Stimulated activated CD8-positive, alpha-beta memory T cell treated with anti-CD3 and anti-CD28 coated beads, Interleukin-12 subunit alpha, Interleukin-12 subunit beta, amount 100 ng/mL, for 4 hours (primary cell): Measurements from ENCODE around the gene FAM25G.
"Not testable (repeated sequence)": the region's sequence is repeated elsewhere in the genome, so short reads cannot be mapped to it uniquely, and the experiment has no call there.

Experiments used
- DNase-seq: peaks from one replicate; pipeline ENCODE4 v3.0.0-alpha.2; 2020; ENCODE audit warnings: low read depth

Gene FAM25G

DNA sequence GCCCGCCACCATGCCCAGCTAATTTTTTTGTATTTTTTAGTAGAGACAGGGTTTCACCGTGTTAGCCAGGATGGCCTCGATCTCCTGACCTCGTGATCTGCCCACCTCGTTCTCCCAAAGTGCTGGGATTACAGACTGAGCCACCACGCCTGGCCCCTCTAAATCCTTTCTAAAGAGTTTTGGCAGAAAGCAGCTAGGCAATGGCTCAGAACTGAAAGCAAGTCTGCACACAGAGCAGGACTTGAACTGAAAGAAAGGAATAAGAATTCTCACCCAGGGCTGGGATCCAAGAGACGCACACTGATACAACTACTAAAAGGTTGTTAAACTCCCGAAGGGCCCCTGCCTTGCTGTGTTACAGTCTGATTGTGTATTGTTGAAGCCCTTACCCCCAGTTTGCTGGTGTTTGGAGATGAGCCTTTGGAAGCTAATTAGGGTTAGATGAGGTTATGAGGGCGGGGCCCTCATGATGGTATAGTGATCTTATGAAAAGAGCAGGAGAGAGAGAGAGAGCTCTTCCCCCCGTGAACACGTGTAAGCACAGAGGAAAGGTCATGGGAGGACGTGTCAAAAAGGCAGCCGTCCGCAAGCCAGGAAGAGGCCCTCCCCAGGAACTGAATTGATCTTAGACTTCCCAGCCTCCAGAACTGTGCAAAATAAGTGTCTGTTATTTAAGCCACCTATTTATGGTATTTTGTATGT lies 26.1 kb downstream of the FAM25G start:
- not testable (repeated sequence) for DNase-seq

DNA sequence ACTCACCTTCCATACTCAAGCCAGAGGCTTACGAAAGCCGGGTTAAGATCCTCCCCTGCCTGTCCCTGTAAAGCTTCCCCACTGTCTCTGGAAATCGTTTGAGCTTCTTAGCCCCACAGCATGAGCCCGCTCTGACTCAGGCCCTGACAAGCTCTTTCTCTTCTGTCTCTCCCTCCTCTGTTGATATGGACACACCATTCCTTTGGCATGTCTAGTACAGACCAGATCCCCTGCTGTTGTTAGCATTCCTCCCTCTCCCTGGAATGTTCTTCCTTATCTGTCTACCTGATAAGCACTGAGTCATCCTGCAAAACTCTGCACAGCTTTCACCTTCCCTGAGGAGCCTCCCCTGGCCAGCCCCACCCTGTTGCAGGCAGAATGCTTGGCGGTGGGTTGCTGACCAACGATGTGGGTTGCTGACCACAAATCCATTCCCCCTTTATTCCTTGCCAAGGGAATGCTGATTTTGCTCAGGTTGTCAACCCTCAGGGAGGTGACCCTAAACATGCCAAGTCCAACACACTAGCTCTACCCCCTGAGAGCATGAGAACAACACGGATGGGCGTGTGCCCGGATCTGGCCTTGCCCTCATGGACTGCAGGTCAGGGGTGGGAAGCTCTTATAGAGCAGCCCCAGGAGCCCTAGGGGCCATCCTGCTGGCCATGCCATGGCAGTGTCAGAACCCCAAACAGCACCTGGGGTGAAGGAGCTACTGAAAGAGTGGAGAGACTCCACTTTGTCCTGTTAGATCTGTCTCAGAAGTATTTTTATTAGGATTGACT lies 28.7 kb downstream of the FAM25G start:
- DNase-seq = not testable (repeated sequence)

DNA sequence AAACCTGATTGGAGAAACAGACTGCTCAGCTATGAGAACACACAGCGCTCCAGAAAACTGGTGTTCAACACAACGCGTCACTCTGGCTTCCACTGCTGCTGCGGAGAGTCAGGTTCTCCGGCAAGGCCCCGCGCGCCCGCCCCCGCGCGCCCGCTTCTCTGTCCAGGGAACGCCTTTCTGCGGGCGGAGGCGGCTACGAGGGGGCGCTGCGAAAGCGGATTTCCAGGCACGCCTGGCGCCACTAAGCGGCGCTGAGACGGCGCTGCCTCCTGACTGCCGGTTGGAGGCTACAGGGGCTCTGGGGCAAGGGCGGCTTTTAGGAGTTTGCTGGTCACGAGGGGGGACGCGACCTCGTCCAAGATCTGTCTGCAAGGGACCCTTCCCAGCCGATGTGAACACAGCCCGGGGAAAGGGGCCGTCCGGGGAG lies 30.2 kb downstream of the FAM25G start:
- DNase-seq = peak; percentile 6

DNA sequence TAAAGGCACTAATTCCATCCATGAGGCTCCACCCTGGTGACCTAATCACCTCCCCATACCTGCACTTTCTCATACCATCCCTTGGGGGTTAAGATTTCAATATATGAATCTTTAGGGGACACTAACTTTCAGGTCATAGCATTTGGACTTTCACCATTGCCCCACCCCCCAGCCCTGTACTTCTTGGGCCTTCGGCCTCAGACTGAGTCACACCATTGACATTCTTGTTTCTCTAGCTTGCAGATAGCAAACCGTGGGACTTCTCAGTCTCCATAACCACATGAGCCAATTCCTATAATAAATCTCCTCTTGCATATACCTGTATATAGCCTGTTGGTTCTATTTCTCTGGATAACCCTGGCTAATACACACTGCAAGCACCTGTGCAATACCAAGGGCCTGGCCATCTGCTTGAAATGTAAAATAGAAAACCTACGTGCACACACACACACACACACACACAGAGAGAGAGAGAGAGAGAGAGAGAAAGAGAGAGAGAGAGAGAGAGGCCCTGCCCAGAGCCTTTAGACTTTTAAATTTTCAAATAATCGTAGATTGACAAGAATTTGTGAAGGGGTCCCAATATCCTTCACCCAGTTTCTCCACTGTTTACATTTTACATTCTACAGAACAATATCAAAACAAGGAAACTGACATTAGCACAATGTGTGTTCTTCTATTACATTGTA lies 32.9 kb downstream of the FAM25G start:
- no peak for DNase-seq

DNA sequence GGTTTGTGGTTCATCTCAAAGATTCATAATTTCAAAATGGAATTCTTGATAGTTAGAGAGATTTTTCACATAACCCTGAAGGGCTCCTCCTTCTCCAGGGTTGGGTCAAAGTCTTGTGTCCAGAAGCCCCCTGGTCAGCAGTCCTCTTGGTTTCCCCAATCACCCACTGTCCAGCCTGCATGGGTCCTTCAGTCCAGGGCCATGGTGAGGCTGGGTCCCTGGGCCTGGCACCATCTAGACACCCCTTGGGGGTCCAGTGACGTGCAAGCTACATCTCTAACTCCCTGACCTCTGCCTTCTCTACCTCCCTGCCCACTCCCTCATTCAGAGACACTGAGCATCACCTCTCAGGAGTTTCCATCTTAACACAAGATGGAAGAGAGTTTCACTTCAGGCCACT lies 33.7 kb downstream of the FAM25G start:
- no peak for DNase-seq

DNA sequence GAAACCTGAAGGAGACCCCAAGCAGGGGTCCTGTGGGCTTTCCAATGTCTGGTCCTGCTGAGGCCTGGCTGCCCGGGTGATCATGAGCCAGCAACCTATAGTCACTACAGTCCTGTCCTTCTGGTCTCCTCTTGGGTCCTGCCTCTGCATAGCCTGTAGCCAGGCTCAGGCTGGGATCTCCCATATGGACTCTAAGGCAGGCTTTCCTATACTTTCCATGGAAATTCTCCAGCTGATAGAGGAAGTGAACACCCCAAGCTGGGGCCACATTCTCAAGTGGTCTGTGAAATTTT lies 34.0 kb downstream of the FAM25G start:
- no peak for DNase-seq

DNA sequence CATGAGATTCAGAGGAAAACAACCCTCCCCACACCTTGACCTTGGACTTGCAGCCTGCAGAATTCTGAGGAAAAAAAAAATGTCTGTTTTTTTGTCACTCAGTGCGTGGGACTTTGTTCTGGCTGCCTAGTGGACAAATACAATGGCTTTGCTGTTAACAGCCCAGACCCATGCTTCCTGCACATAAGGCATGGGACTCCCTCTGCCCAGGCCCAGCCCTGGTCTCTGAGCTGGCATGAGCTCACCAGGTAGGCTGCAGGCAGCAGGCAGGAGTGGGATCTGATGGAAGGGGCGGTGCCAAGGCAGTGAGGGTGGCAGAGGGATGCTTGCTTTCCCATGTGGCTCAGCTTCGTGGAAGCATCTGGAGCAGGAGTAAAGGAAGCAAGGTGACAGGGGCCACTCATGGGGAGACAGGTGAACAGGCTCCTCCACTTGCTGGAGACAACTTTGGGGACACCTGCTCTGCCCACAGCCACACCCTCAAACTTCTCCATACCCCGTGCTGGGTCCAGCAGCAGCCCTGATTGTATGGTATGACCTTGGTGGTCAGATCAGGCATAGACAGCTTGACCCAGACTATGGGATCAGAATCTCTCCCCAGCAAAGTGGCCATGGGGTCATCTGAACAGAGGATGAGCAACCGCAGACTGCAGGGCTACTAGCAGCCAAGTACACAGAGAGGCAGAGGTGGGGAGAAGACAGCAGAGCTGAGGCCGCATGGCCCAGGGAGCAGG lies 34.5 kb downstream of the FAM25G start:
- DNase-seq = no peak

DNA sequence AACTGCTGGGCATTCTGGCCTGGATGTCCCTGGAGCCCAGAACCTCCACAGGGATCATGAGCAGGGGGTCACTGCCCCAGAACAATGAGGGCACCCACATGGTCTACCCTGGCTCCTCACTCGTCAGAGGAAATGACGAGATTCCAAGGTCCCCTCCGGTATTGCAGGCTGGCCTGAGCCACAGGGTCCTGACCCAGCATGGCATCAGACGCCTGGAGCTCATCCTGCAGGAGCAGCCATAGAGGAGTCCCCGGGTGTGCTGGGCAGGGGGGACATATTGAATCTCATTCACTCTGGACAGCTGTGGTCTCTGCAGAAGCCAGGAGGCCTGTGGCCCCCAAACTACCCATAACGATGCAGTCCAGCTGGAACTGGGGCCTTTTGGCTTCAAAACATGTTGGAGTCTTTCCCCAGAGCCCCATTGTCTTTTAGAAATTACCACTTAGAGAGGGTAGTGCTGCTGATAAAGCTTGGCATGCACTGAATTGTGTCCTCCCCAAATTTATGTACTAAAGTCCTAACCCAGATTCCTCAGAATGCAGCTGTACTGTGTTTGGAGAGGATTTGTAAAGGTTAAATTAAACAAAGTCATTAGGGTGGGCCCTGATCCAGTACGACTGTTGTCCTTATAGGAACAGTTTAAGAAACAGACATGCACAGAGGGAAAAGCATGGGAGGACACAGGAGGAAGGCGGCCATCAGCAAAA lies 35.3 kb downstream of the FAM25G start:
- no peak for DNase-seq

DNA sequence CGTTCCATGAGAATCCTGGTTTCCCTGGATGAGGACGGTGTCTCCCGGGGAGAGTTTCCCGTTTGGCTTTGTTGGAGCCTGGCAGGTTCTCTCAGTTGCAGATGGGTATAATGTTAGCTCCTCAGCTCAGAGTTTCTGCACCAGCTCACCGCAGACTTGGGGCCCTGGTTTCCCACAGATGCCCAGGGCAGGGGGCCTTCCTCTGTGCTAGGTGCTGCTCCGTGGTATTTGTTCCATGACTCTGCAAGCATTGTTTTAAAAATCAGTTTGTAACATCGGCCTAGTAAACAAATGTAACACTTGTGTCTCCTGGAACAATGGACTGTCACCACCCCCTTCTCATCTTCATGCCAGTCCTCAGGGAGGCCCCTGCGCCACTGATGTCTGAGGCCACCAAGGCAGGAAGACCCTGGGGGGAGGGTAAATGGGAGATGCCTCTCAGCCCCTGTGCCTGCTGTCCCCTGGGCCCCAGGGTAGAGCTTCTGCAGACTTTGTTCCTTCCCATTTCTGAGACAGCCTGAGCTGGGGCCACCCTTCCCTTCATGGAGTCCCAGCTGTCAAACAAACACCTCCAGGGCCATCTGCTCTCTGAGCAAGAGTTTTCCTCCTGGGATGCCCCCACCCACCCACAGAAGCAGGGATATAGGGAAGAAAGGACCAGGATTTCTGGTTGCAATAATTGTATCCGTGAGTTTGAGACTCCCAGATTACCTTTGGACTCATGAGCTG lies 36.0 kb downstream of the FAM25G start:
- DNase-seq = not testable (repeated sequence)

DNA sequence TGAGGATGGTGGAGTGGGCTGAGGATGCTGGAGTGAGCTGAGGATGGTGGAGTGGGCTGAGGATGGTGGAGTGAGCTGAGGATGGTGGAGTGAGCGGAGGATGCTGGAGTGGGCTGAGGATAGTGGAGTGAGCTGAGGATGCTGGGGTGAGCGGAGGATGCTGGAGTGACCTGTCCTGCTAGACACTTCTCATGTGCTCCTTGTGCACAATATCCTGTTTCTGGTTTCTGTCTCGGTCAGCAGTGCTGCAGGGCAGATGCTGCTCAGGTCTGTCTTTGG lies 36.8 kb downstream of the FAM25G start:
- DNase-seq = no peak

DNA sequence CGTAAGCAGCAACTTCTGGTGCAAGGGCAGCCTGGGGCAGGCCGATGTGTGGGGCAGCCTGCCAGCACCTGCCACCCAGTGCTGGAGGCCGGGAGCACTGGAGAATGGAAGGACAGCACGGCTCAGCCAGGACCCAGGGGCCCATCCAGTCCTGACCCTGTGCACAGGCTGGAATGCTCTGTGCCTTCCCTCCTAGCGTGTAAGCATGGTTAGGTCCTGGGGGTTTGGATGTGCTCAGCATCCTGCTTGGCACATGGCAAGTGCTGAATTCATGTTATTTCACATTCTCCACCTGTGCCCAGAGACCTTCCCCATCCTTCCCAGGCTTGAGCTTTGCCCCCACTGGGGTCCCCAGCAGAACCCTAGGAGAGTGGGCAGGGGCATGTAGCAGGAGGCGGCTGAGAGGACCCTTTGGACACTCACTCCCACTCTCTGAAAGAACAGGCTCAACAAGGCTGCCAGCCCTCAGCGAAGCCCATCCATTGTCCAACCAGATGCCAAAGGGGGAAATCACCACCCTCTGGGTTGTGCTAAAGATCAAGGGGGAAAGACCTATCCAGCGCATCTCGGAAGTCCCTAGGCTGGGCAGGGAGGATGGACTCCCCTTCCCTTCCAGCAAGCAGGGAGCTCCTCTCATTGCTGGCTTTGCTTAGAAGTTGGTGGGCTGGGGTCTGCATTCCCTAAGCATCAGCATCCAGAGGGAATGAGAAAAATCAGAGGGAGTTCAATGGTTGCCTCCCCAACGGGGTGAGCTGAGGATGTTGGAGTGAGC lies 37.3 kb downstream of the FAM25G start:
- DNase-seq = no peak

DNA sequence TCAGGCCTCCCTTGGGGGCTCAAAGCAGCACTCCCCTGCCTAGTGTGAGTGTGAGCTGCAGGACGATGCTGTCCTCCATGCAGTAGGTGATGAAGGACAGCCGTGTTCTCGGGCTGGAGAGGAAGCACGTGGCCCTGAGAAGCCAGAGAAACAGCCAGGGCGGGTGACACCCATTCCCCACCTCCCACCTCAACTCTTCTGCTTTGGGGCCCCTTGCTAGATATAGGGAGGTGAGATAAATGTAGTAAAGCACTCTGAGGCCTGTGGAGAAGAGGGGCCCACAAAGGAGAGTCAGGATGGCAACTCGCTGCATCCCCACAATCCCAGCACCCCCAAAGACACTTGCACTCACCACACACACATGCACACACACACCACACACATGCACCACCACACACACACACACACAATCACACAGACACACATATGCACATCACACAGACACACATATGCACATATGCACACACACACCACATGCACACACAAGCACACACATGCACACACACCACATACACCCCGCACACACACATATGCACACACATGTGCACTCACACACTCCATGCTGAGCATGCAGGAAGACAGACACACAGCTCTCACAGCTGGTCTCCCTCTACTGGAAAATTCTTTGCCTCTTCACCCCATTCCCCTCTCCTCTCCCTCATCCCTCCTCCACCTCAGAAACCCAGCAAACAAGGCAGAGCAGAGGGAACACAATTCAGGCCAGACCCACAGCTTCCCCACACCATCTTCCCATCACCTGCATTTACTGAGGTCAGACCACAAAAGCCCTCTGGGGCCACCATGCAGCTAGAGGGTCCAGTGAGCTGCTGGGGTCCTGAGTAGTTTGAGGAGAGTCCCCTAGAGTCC lies 38.1 kb downstream of the FAM25G start:
- DNase-seq = no peak

DNA sequence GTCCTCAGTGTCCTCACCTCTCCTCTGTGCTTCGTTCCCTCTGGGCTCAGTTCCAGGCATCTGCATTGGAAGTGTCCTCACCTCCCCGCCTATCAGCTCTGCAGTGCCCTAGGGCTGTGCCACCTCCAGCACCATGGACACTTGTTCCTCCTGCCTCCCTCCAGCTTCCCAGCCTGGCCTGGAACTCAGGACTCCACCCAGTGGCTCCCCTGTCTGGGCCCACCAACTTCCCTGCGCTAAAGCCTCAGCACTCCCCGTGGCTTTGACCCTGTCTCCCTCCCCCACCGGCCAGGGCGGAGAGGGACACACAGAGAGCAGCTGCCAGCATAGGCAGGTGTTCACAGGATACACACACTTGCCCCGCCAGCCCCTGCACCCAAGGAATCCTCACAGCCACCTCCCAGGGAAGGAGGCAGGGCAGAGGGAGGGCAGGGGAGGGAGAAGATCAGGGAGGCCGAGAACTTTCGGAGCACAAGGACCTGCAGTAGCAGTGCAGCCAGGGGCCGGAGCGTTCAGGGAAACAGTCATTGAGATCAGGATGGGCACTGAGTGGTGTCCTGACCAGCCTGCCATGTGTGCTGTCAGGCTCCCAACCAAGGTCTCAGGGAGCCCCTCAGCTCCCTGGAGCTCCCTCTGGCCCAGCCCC lies 38.9 kb downstream of the FAM25G start:
- DNase-seq = no peak

DNA sequence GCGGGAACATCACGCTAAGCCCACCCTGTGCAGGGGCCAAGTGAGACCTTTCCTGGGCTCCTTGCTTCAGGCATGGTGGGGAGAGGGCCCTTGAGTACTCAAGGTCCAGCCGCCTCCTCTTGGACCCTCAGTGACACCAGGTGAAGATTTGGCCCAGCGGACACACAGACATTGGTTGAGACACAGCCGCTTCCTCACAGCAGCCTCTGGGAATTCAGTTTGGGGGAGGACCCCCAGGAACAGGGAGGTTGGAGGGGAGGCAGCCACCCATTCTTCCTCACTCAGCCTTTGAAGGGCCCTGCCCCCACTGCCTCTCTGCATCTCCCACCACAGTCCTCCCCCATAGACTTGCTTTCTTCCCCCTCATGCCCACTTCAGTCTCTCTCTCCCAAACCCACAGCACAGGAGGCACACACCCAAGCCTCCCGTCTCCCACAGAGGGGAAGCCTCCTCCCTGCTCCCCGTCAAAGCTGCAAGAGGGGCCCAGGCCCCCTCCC lies 39.5 kb downstream of the FAM25G start:
- DNase-seq = no peak

DNA sequence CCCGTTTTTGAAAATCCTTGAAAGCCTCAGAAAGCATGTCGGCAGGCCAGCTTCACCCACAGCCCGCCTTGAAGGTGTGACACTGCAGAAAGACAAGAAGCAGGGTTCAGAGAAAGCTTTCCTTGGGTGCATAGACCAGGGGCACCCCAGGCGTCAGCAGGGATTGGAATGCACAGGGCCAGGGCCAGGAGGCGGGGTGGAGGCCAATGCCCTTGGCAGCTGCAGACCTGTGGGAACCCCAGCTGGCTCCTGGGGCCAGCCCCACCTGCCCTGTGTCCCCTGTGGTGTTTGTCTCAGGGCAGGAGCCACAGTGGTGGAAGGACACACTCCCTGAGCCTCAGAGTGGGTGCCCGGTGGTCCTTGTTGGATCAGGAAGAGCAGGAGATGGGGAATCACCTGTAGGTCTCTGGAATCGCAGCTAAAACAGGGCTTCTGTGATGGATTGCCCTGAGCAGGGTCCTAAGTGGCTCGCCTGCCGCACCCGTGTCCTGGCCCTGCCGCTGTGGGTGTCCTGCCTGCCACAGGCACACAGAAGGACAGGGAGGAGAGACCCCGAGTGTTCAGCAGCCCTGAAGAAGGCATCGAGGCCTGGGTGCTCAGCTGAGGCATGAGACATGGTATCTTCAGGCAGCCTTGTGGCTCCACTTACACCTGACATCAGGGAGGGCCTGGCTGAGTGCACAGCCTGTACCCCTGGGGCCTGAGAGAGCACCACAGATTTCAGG lies 40.1 kb downstream of the FAM25G start:
- no peak for DNase-seq

DNA sequence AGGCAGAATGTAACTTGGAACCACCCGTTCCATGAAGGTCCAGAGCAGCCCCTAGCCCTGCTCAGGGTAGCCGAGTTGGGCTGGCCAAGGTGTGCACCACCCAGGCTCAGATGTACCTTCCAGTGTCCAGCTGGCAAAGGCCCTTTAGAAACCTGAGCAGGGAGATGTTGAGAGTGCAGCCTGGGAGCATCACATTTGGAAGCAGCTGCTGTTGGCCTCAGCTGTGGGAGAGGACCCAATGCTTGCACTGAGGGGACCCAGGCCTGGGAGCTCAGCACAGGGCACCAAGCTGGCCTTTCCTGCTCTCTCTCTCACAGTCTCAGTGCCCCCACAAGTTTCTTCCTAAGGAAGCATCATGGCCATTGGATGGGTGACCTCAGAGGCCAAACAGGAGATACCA lies 41.1 kb downstream of the FAM25G start:
- DNase-seq = no peak

DNA sequence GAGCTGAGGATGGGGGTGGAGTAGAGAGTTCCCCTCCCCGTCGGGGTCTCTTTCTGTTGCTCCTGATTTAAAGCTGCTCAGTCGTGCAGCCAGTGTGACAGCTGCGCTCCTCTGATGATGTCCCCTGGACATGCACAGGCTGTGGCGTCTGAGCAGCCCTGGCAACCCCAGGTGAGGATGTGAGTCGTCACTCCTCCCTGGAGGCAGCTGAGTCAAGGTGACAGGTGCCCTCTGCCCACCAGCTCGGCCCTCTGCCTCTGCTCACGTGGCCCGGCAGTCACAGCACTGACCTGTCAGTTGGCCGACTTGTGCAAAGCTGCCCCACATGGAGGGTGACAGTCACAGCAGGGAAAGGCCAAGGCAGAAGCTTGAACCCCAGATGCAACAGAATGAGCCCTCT lies 41.5 kb downstream of the FAM25G start:
- no peak for DNase-seq
